CD4-positive, alpha-beta T cell treated with Interleukin-4 for 1 hour (primary cell): Measurements from ENCODE around the gene SRRM3.
"Not testable (repeated sequence)": the region's sequence is repeated elsewhere in the genome, so short reads cannot be mapped to it uniquely, and the experiment has no call there.

Source experiments
- DNase-seq, 2 donors: peaks; one replicate each; pipeline ENCODE4 v3.0.0-alpha.2; 2020 to 2022

Gene SRRM3

GRCh38 chr7:76318488-76319353, 117.0 kb downstream of the SRRM3 start:
- DNase-seq: peak; percentile 76 to 80

GRCh38 chr7:76325092-76325491, 123.4 kb downstream of the SRRM3 start:
- no peak for DNase-seq

DNA sequence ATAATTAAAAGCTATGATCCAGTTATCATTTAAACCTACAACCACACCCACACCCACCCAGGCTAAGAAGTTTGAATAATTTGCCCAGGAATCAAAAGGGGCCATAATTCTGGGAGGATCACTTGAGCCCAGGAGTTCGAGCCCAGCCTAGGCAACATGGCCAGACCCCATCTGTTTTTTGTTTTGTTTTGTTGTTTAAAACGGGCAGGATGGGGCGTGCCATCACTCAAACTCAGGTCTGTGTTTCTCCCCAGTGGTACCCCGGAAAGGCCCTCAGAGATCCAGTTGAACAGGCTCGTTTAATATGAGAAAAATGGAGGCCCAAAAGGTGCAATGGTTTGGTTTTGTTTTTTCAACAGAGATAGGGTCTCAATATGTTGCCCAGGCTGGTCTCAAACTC, 124.1 kb downstream of the SRRM3 start:
- DNase-seq: no peak

DNA sequence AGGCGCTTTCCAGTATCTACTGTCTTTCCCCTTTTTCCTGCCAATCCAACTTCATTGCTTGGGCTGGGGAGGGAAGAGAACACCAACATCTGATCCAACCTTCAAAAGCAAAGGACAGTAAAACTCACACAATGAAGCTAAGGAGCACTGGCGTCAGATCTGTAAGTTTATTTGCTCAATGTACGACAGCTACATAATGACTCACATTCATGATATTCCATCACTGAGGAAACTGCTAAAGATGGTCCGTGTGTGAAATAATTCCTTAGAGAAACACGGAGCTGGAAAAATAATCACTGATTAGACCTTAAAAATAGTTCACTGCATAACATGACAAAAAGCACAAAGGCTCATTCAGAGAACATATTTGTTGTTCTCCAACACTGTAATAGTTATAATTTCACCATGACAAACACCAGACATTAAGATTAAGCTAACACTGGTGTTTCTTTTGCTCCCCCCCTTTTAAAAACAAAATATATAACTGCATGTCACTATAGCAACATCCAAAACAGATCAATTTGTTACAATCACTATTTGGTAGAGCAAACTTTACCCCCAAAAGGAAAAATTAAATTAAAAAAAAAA, 125.0 kb downstream of the SRRM3 start:
- no peak for DNase-seq

GRCh38 chr7:76327610-76328009, 125.9 kb downstream of the SRRM3 start:
- DNase-seq: no peak

DNA sequence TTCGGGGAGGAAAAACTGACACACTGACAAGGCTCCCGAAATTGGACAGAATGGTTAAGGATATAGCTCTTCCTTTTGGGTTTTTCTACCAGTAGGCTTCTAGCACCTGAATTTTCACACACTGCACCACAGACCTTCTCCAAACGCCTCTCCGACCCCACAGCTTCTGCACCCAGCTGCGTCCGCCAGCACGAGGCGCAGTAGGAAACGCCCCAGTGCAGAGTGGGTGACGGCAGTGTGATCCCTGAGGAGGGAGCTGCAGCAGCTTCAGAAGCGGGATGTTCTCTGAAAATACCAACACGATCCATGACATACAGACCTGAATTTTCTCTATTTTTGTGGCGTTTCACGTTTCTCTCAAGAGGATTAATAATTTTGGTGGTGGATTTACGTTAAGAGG, 126.7 kb downstream of the SRRM3 start:
- DNase-seq: no peak

- DNase-seq: no peak
Measured at GRCh38 chr7:76329479-76329878, 127.8 kb downstream of the SRRM3 start.

GRCh38 chr7:76330261-76330660, 128.6 kb downstream of the SRRM3 start:
- no peak for DNase-seq

DNA sequence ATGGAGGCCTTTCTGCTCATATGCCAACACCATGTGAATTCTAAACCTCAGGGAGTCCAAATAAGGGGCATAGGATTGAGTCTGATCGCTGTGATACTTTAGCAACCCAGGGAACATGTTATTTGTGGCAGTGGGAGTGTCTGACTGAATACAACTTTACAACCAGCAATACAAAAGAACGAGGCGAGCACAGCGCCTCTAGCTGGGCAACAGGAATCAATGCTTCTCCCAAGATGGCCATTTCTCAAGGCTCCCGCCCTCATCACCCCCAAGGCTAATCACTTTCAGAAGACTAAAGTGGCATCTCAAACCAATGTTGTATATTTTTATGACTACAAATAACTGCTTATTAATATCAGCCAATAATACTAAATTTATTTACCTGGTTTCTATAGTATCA, 129.0 kb downstream of the SRRM3 start:
- DNase-seq: no peak

DNA sequence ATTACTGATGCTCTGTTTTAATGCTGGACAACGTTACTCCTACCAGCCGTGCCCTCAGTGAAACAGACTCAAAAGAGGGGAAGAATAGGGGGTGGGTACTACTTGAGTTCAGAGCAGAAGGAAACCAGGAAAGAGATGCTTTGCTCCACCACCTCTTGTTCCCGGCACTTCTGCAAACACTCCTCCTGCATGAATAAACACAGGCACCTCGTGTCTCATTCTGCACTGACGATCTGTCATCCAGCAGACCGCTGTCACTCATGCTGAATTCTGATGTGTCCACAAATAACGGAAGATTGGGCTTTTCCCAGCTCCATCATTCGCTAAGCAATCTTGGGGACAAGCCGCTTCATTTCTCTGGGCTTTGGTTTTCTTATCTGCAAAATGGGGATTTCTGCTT, 130.4 kb downstream of the SRRM3 start:
- no peak for DNase-seq

GRCh38 chr7:76333511-76334101, 131.9 kb downstream of the SRRM3 start:
- no peak for DNase-seq

- no peak for DNase-seq
Measured at GRCh38 chr7:76334320-76334967, 132.7 kb downstream of the SRRM3 start.

DNA sequence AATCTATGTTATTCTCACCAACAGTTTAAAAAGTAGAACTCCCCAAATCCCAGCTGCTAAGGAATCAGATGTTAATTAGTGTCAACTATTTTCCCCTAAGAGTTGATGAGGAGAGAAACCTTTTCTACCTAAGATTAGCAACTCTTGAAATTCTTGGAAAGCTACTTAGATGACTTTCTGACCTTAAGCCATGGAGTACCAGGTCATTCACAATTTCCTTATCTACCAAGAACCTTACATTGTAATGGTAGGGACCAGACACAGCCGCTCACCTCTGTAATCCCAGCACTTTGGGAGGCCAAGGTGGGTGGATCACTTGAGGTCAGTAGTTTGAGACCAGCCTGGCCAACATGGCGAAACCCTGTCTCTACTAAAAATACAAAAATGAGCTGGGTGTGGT, 133.7 kb downstream of the SRRM3 start:
- not testable (repeated sequence) for DNase-seq

DNA sequence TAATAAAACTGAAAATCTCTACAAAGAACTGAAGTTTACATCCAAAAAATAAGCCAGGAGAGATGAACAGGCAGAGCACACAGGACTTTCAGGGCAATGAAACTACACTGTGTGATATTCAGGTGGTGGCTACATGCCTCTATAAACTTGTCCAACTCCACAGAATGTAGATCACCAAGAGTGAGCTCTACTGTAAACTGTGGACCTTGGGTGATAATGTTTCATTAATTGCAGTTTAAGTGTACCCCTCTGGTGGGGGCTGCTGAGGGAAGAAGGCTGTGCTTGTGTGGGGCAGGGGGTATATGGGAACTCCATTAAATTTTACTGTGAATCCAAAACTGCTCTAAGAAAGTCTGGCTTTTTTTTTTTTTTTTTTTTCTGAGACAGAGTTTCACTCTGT, 134.4 kb downstream of the SRRM3 start:
- DNase-seq: no peak
